Caco-2 (cell line): ENCODE measurements around the gene PDGFRB. TPM values are rescaled to one million over a fixed set of nuclear protein-coding genes. Genes with fewer than 3 reads are reported as not detected.

ENCODE experiments used
- BruUV-seq: library from RNA; stranded (reverse); fragments of 400-500 nt; replicated peaks from 2 replicates; lab custom pipeline; 2021; lab: Mats Ljungman, UMichigan
- CTCF ChIA-PET: fragments of 300-600 bp; sonication (Branson Sonifier 250); formaldehyde crosslinking; loops from one replicate; lab custom pipeline; 2022; ENCODE audit warnings: antibody characterized with exemption; lab: Charles Lee
- POLR2A ChIA-PET: fragments of 300-600 bp; sonication (Branson Sonifier 250); formaldehyde crosslinking; loops from one replicate; lab custom pipeline; 2022; ENCODE audit warnings: antibody characterized with exemption; lab: Charles Lee
- DNase-seq, 2 experiments: peaks; one replicate each; pipeline versions ENCODE4 v3.0.0 to v3.0.0-alpha.2; 2020 to 2022
- H3K27me3 ChIP-seq: replicated peaks from 2 replicates; pipeline ENCODE4 v1.6.0; 2011; ENCODE audit warnings: low read length; ENCODE audit not compliant: control insufficient read depth, insufficient read depth
- H3K36me3 ChIP-seq: 2 replicates; pipeline ENCODE4 v1.5.1; 2011; ENCODE audit warnings: low read length; ENCODE audit not compliant: control insufficient read depth, insufficient read depth
- H3K4me1 ChIP-seq: fragments of 250-450 bp; sonication (Bioruptor Pico); 2 replicates; pipeline ENCODE4 v1.5.1; 2020; ENCODE audit warnings: mild to moderate bottlenecking
- H3K4me3 ChIP-seq: 2 replicates; pipeline ENCODE4 v1.5.1; 2011; ENCODE audit warnings: low read depth, mild to moderate bottlenecking, control low read depth, low read length
- H3K9me3 ChIP-seq: fragments of 250-450 bp; sonication (Bioruptor Pico); 2 replicates; pipeline ENCODE4 v1.5.1; 2020; ENCODE audit warnings: mild to moderate bottlenecking, moderate library complexity
- H3K27ac Mint-ChIP-seq: one replicate; pipeline ENCODE4 v1.8.0; 2022; ENCODE audit warnings: mixed read lengths; ENCODE audit not compliant: unreplicated experiment
- H3K27me3 Mint-ChIP-seq: one replicate; pipeline ENCODE4 v1.8.0; 2022; ENCODE audit warnings: mixed read lengths; ENCODE audit not compliant: insufficient read depth, unreplicated experiment
- H3K36me3 Mint-ChIP-seq: one replicate; pipeline ENCODE4 v1.8.0; 2022; ENCODE audit warnings: mild to moderate bottlenecking, mixed read lengths; ENCODE audit not compliant: insufficient read depth, unreplicated experiment
- H3K4me1 Mint-ChIP-seq: one replicate; pipeline ENCODE4 v1.8.0; 2022; ENCODE audit warnings: low read depth, mixed read lengths; ENCODE audit not compliant: unreplicated experiment
- H3K4me3 Mint-ChIP-seq: one replicate; pipeline ENCODE4 v1.8.0; 2022; ENCODE audit warnings: mild to moderate bottlenecking, moderate library complexity, mixed read lengths; ENCODE audit not compliant: unreplicated experiment
- H3K9me3 Mint-ChIP-seq: one replicate; pipeline ENCODE4 v1.8.0; 2022; ENCODE audit warnings: mixed read lengths; ENCODE audit not compliant: unreplicated experiment
- intact Hi-C: fragments of 100-400 bp; cut with micrococcal nuclease; formaldehyde crosslinking; loops from one replicate; pipeline ENCODE4 v1.10.0; 2022; ENCODE audit not compliant: unreplicated experiment
- total RNA-seq: library from RNA; stranded (reverse); gene quantifications from 2 replicates; pipeline ENCODE4 v1.2.3, GENCODE V29; 2022
- TF ChIP-seq, protein P1 (sequence below), 2 experiments: fragments of 200-600 bp in 1 of 2; IDR thresholded peaks; 1 replicate in 1 of 2; 2 replicates in 1 of 2; pipeline versions ENCODE4 v1.5.1 to v1.8.0; 2011 to 2022; ENCODE audit warnings: antibody characterized with exemption in 1 of 2, control low read depth in 1 of 2, inconsistent platforms in 1 of 2, low read depth in 1 of 2, low read length in 1 of 2, mild to moderate bottlenecking in 1 of 2, moderate library complexity in 1 of 2; ENCODE audit not compliant: insufficient read depth in 1 of 2, severe bottlenecking in 1 of 2, unreplicated experiment in 1 of 2

The PDGFRB gene
- total RNA-seq, 1 experiment from 2014 or later = 5.9 TPM

DNA sequence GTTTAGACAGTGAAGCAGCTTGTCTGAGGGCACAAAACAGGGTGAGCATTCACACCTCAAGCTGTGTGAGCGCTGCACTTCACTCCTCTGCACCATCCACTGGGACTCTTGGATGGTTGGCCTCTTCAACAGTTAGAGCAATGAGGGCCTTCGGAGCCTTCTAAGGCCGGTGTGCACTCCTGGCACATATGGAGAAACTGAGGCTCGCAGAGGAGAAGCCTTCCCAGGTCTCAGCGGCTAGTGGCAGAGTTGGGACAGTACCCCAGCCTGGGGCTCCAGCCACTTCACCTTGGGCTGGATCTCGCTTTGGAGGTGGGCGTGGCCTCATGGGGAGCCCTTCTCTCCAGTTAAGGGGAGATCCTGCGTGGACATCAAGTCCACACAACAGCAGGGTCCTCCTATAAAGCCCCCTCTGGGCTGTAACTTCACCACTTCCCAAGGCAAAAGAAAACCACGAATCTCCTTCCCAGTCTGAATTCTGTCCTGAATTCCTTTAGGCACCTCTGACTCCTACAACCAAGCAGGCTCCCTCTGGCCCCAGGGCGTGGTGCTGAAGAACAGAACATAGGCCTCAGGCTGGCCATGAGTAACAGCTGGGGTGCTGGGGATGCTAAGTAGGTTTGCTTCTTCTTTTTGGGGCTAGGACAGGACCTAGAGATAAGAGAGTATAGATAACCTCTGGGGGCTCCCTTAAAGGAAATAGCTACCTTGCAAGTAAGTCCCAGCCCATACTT lies 38.8 kb downstream of the PDGFRB start:
- no peaks in the 10 kb centered on the region for H3K27me3 ChIP-seq
- peaks cover 37% of the 10 kb centered on the region for H3K4me1 ChIP-seq
- TF ChIP-seq, protein P1, sequence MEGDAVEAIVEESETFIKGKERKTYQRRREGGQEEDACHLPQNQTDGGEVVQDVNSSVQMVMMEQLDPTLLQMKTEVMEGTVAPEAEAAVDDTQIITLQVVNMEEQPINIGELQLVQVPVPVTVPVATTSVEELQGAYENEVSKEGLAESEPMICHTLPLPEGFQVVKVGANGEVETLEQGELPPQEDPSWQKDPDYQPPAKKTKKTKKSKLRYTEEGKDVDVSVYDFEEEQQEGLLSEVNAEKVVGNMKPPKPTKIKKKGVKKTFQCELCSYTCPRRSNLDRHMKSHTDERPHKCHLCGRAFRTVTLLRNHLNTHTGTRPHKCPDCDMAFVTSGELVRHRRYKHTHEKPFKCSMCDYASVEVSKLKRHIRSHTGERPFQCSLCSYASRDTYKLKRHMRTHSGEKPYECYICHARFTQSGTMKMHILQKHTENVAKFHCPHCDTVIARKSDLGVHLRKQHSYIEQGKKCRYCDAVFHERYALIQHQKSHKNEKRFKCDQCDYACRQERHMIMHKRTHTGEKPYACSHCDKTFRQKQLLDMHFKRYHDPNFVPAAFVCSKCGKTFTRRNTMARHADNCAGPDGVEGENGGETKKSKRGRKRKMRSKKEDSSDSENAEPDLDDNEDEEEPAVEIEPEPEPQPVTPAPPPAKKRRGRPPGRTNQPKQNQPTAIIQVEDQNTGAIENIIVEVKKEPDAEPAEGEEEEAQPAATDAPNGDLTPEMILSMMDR (IDR thresholded peaks at IDR 0.05; ENCODE audit: insufficient read depth in 1 of 2, low read depth in 1 of 2, low read length in 1 of 2, severe bottlenecking in 1 of 2, unreplicated experiment in 1 of 2) = no peak
- H3K27me3 Mint-ChIP-seq = no peaks in the 10 kb centered on the region
- ChIA-PET CTCF (interaction anchor here (0.7 to 1.5 kb wide), 3 partner anchors 9 to 283 kb away, joined by 3 to 4 read pairs (median 3); no protein-coding TSS in a partner anchor), POLR2A (interaction anchor here (0.5 kb wide), 1 partner anchor 25 kb away, joined by 3 read pairs; no protein-coding TSS in a partner anchor)
- no TSS peak for BruUV-seq
- no peak overlapping the region for H3K4me3 Mint-ChIP-seq
- peak; percentile 72 to 83 for DNase-seq
- no peaks in the 10 kb centered on the region for H3K9me3 ChIP-seq
- peaks cover 23% of the 10 kb centered on the region for H3K4me1 Mint-ChIP-seq
- no peak overlapping the region for H3K27ac Mint-ChIP-seq
- H3K9me3 Mint-ChIP-seq = no peaks in the 10 kb centered on the region
- peaks cover 6% of the 10 kb centered on the region for H3K36me3 Mint-ChIP-seq
- intact Hi-C loops = no loop called here
- H3K36me3 ChIP-seq = no peaks in the 10 kb centered on the region
- no peak overlapping the region for H3K4me3 ChIP-seq

DNA sequence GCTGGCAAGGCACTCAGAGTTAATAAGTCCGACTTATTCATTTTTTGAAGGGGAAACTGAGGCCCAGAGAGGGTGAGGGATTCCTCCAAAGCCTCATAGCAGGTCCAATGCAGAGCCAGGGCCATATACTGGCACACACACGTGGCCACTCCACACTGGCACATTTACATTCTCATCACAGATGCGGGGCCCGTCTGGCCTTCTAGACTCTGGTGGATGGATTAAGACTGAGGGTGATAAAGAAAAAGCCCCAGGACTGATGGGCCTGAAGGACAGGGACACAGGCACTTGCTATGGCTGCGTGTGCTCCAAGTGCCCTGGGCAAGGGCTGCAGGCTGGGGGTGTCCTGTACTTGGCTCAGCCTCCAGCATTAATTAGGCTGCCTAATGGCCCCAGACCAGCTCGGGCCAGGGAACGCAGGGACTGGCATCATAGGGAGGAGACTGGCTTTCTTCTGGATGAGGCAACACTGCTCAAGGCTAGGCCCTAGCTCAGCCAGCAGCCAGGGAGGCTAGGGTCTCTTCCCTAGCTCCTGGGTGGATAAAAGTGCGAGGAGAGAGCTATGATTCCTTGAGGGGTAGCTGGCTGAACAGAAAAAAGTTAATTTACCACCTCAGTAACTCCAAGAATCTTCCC lies 40.8 kb downstream of the PDGFRB start:
- Histone ChIP-seq H3K4me1 (peaks cover 41% of the 10 kb centered on the region), H3K9me3 (no peaks in the 10 kb centered on the region), H3K4me3 (no peak overlapping the region), H3K27me3 (no peaks in the 10 kb centered on the region), H3K36me3 (no peaks in the 10 kb centered on the region)
- peaks cover 32% of the 10 kb centered on the region for H3K4me1 Mint-ChIP-seq
- no peaks in the 10 kb centered on the region for H3K9me3 Mint-ChIP-seq
- POLR2A ChIA-PET = no interaction called here
- H3K36me3 Mint-ChIP-seq = peaks cover 6% of the 10 kb centered on the region
- TF ChIP-seq, protein P1 (IDR thresholded peaks at IDR 0.05; ENCODE audit: insufficient read depth in 1 of 2, low read depth in 1 of 2, low read length in 1 of 2, severe bottlenecking in 1 of 2, unreplicated experiment in 1 of 2) = no peak
- no peaks in the 10 kb centered on the region for H3K27me3 Mint-ChIP-seq
- H3K27ac Mint-ChIP-seq = no peak overlapping the region
- intact Hi-C loops = loop anchor here (5.0 kb wide), 1 partner anchor 58 kb away; no protein-coding TSS in a partner anchor
- no peak overlapping the region for H3K4me3 Mint-ChIP-seq
- no TSS peak for BruUV-seq
- DNase-seq = no peak
- CTCF ChIA-PET = interaction anchor here (1.5 kb wide), 1 partner anchor 281 kb away, joined by 4 read pairs; no protein-coding TSS in a partner anchor

DNA sequence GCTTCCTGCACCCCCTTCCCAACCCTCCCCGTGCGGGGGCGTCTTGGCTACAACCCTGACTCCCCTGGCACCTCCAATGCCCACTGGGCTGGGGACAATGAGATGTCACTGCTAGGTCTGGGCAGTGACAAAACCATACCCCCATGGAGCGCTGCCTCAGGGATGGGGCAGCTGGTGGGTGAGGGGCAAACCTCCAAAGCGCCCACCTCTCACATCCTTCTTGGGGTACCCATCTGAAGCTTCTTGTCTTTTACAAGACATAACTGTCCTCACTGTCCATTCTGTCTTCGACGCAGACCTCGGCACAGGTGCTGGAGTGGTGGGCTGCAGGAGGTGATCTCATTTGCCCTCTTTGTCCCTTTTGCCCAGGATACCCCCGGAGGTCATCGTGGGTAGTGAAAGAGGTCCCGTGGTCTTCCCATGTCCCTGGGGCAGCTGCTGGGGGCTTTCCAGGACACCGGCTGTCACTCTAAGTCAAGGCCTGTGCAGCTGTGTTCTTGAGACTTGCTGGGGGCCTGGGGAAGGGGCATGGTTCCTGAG lies 41.5 kb downstream of the PDGFRB start:
- no TSS peak for BruUV-seq
- H3K9me3 ChIP-seq = no peaks in the 10 kb centered on the region
- POLR2A ChIA-PET = interaction anchor here (0.9 kb wide), 1 partner anchor 23 kb away, joined by 4 read pairs; no protein-coding TSS in a partner anchor
- CTCF ChIA-PET = no interaction called here
- peak in 1 of 2 experiments; percentile 34 for DNase-seq
- H3K27me3 ChIP-seq = no peaks in the 10 kb centered on the region
- H3K4me1 ChIP-seq = peaks cover 48% of the 10 kb centered on the region
- no peaks in the 10 kb centered on the region for H3K36me3 ChIP-seq
- Mint-ChIP-seq H3K4me3 (no peak overlapping the region), H3K36me3 (peaks cover 6% of the 10 kb centered on the region), H3K27ac (no peak overlapping the region), H3K27me3 (no peaks in the 10 kb centered on the region), H3K4me1 (peaks cover 39% of the 10 kb centered on the region), H3K9me3 (no peaks in the 10 kb centered on the region)
- H3K4me3 ChIP-seq = no peak overlapping the region
- intact Hi-C loops = loop anchor here (5.0 kb wide), 1 partner anchor 57 kb away; no protein-coding TSS in a partner anchor
- TF ChIP-seq, protein P1 (IDR thresholded peaks at IDR 0.05; ENCODE audit: insufficient read depth in 1 of 2, low read depth in 1 of 2, low read length in 1 of 2, severe bottlenecking in 1 of 2, unreplicated experiment in 1 of 2) = peak in 1 of 2 experiments; percentile 17
